ENCODE measurements around the gene BTBD9. TPM values are rescaled to one million over a fixed set of nuclear protein-coding genes. Genes with fewer than 3 reads are reported as not detected.

Gene BTBD9
- total RNA-seq, 2 experiments from 2014 or later = 6.8 to 7.0 TPM

- no peaks in the 10 kb centered on the region for H3K9me3 Mint-ChIP-seq
- H3K4me1 Mint-ChIP-seq = no peaks in the 10 kb centered on the region
- H3K36me3 Mint-ChIP-seq = no peaks in the 10 kb centered on the region
- no peak overlapping the region for H3K27ac Mint-ChIP-seq
- no peaks in the 10 kb centered on the region for H3K27me3 Mint-ChIP-seq
- no peak overlapping the region for H3K4me3 Mint-ChIP-seq
- DNase-seq = no peak
Observed at GRCh38 chr6:38216451-38216850, 423.3 kb downstream of the BTBD9 start.

GRCh38 chr6:38215651-38216311 is 423.9 kb downstream of the BTBD9 start:
- no peak overlapping the region for H3K27ac Mint-ChIP-seq
- H3K36me3 Mint-ChIP-seq = no peaks in the 10 kb centered on the region
- DNase-seq = no peak
- no peaks in the 10 kb centered on the region for H3K9me3 Mint-ChIP-seq
- no peak overlapping the region for H3K4me3 Mint-ChIP-seq
- H3K27me3 Mint-ChIP-seq = no peaks in the 10 kb centered on the region
- peaks cover 1% of the 10 kb centered on the region for H3K4me1 Mint-ChIP-seq

GRCh38 chr6:38215225-38215624 is 424.5 kb downstream of the BTBD9 start:
- peaks cover 7% of the 10 kb centered on the region for H3K4me1 Mint-ChIP-seq
- H3K27ac Mint-ChIP-seq = no peak overlapping the region
- H3K27me3 Mint-ChIP-seq = no peaks in the 10 kb centered on the region
- H3K4me3 Mint-ChIP-seq = no peak overlapping the region
- no peaks in the 10 kb centered on the region for H3K9me3 Mint-ChIP-seq
- no peaks in the 10 kb centered on the region for H3K36me3 Mint-ChIP-seq
- DNase-seq = no peak

- H3K27ac Mint-ChIP-seq = no peak overlapping the region
- no peaks in the 10 kb centered on the region for H3K36me3 Mint-ChIP-seq
- DNase-seq = no peak
- H3K9me3 Mint-ChIP-seq = no peaks in the 10 kb centered on the region
- no peak overlapping the region for H3K4me3 Mint-ChIP-seq
- H3K4me1 Mint-ChIP-seq = peaks cover 16% of the 10 kb centered on the region
- H3K27me3 Mint-ChIP-seq = no peaks in the 10 kb centered on the region
Observed at GRCh38 chr6:38214159-38214558, 425.6 kb downstream of the BTBD9 start.

- H3K27ac Mint-ChIP-seq = no peak overlapping the region
- H3K36me3 Mint-ChIP-seq = no peaks in the 10 kb centered on the region
- DNase-seq = no peak
- H3K4me3 Mint-ChIP-seq = no peak overlapping the region
- no peaks in the 10 kb centered on the region for H3K9me3 Mint-ChIP-seq
- peaks cover 16% of the 10 kb centered on the region for H3K4me1 Mint-ChIP-seq
- no peaks in the 10 kb centered on the region for H3K27me3 Mint-ChIP-seq
Observed at GRCh38 chr6:38213251-38213658, 426.5 kb downstream of the BTBD9 start.

- H3K27ac Mint-ChIP-seq = no peak overlapping the region
- H3K9me3 Mint-ChIP-seq = no peaks in the 10 kb centered on the region
- no peak for DNase-seq
- H3K36me3 Mint-ChIP-seq = no peaks in the 10 kb centered on the region
- peaks cover 16% of the 10 kb centered on the region for H3K4me1 Mint-ChIP-seq
- H3K27me3 Mint-ChIP-seq = no peaks in the 10 kb centered on the region
- no peak overlapping the region for H3K4me3 Mint-ChIP-seq
Observed at GRCh38 chr6:38212579-38212978, 427.1 kb downstream of the BTBD9 start.

GRCh38 chr6:38212116-38212515 is 427.6 kb downstream of the BTBD9 start:
- no peak overlapping the region for H3K4me3 Mint-ChIP-seq
- H3K9me3 Mint-ChIP-seq = no peaks in the 10 kb centered on the region
- H3K36me3 Mint-ChIP-seq = no peaks in the 10 kb centered on the region
- H3K27me3 Mint-ChIP-seq = no peaks in the 10 kb centered on the region
- H3K27ac Mint-ChIP-seq = no peak overlapping the region
- H3K4me1 Mint-ChIP-seq = peaks cover 16% of the 10 kb centered on the region
- DNase-seq = no peak

- Mint-ChIP-seq H3K4me1 (peaks cover 16% of the 10 kb centered on the region), H3K27ac (no peak overlapping the region), H3K36me3 (no peaks in the 10 kb centered on the region), H3K27me3 (no peaks in the 10 kb centered on the region), H3K9me3 (no peaks in the 10 kb centered on the region), H3K4me3 (no peak overlapping the region)
- no peak for DNase-seq
Observed at GRCh38 chr6:38209371-38210260, 430.1 kb downstream of the BTBD9 start.

- H3K9me3 Mint-ChIP-seq = no peaks in the 10 kb centered on the region
- H3K4me1 Mint-ChIP-seq = peaks cover 16% of the 10 kb centered on the region
- no peak for DNase-seq
- H3K4me3 Mint-ChIP-seq = no peak overlapping the region
- peaks cover 5% of the 10 kb centered on the region for H3K36me3 Mint-ChIP-seq
- H3K27me3 Mint-ChIP-seq = no peaks in the 10 kb centered on the region
- no peak overlapping the region for H3K27ac Mint-ChIP-seq
Observed at GRCh38 chr6:38208028-38208427, 431.7 kb downstream of the BTBD9 start.

- H3K27me3 Mint-ChIP-seq = no peaks in the 10 kb centered on the region
- no peak overlapping the region for H3K4me3 Mint-ChIP-seq
- peaks cover 5% of the 10 kb centered on the region for H3K36me3 Mint-ChIP-seq
- H3K27ac Mint-ChIP-seq = no peak overlapping the region
- DNase-seq = no peak
- peaks cover 16% of the 10 kb centered on the region for H3K4me1 Mint-ChIP-seq
- H3K9me3 Mint-ChIP-seq = no peaks in the 10 kb centered on the region
Observed at GRCh38 chr6:38207375-38207774, 432.4 kb downstream of the BTBD9 start.

- Mint-ChIP-seq H3K9me3 (no peaks in the 10 kb centered on the region), H3K27ac (no peak overlapping the region), H3K4me3 (no peak overlapping the region), H3K27me3 (no peaks in the 10 kb centered on the region), H3K36me3 (peaks cover 1% of the 10 kb centered on the region), H3K4me1 (no peaks in the 10 kb centered on the region)
- no peak for DNase-seq
Observed at GRCh38 chr6:38198219-38198618, 441.5 kb downstream of the BTBD9 start.

- Mint-ChIP-seq H3K9me3 (no peaks in the 10 kb centered on the region), H3K27me3 (no peaks in the 10 kb centered on the region), H3K4me1 (no peaks in the 10 kb centered on the region), H3K4me3 (no peak overlapping the region), H3K27ac (no peak overlapping the region), H3K36me3 (no peaks in the 10 kb centered on the region)
- DNase-seq = no peak
Observed at GRCh38 chr6:38195113-38195635, 444.6 kb downstream of the BTBD9 start.

GRCh38 chr6:38194589-38194988 is 445.1 kb downstream of the BTBD9 start:
- Mint-ChIP-seq H3K4me1 (no peaks in the 10 kb centered on the region), H3K4me3 (no peak overlapping the region), H3K27ac (no peak overlapping the region), H3K9me3 (no peaks in the 10 kb centered on the region), H3K36me3 (no peaks in the 10 kb centered on the region), H3K27me3 (no peaks in the 10 kb centered on the region)
- no peak for DNase-seq

GRCh38 chr6:38194282-38194572 is 445.5 kb downstream of the BTBD9 start:
- Mint-ChIP-seq H3K9me3 (no peaks in the 10 kb centered on the region), H3K4me3 (no peak overlapping the region), H3K27me3 (no peaks in the 10 kb centered on the region), H3K27ac (no peak overlapping the region), H3K4me1 (no peaks in the 10 kb centered on the region), H3K36me3 (no peaks in the 10 kb centered on the region)
- DNase-seq = no peak

- Mint-ChIP-seq H3K9me3 (no peaks in the 10 kb centered on the region), H3K27me3 (no peaks in the 10 kb centered on the region), H3K36me3 (no peaks in the 10 kb centered on the region), H3K4me3 (no peak overlapping the region), H3K4me1 (no peaks in the 10 kb centered on the region), H3K27ac (no peak overlapping the region)
- DNase-seq = no peak
Observed at GRCh38 chr6:38193481-38194281, 446.0 kb downstream of the BTBD9 start.
